Measurements from ENCODE around the gene GRB2. TPM values are rescaled to one million over a fixed set of nuclear protein-coding genes. Genes with fewer than 3 reads are reported as not detected.

Gene GRB2
- polyA plus RNA-seq, 3 donors = 164 to 338 (median 262) TPM

DNA sequence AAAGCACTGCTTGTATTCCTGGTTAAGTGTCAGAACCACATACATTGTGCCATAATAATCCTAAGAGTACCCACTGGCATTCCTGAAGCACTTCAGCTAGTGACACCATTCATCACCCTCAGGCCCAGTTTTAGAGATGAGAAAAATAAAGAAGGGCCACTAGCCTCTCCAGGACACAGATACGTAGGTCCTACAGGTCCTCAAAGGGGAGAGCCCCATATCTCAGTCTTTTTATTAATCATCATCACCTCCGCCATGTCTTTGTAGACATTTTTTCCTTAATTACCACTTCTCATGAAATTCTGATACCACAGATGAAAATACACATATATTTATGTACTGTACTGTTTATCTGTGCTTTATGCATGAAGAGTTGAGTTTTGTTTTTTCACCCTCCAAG, 43.5 kb downstream of the GRB2 start:
- Histone ChIP-seq H3K4me2 (replicated peaks; ENCODE audit: extremely low read depth, low read length, poor library complexity, severe bottlenecking) (no peak overlapping the region), H3K4me1 (ENCODE audit: control insufficient read depth in 1 of 2, insufficient read depth in 2 of 2, low read length in 2 of 2) (peaks cover 17 to 41% of the 10 kb centered on the region in 2 donors), H3K9me3 (replicated peaks in 1 of 2; ENCODE audit: control insufficient read depth in 1 of 2, insufficient read depth in 1 of 2, low read length in 2 of 2) (no peaks in the 10 kb centered on the region), H3K27ac (ENCODE audit: low read depth in 1 of 2, low read length in 2 of 2) (peak overlapping the region in 1 of 2 donors; percentile 60), H3K9ac (ENCODE audit: insufficient read depth, low read length, poor library complexity, severe bottlenecking) (no peak overlapping the region), H3K4me3 (replicated peaks in 1 of 3; ENCODE audit: low read depth in 2 of 3, low read length in 3 of 3) (no peak overlapping the region), H3K36me3 (replicated peaks in 1 of 2; ENCODE audit: control insufficient read depth in 1 of 2, insufficient read depth in 2 of 2, low read length in 2 of 2) (peaks cover 0 to 1% of the 10 kb centered on the region in 2 donors), H2AFZ (ENCODE audit: insufficient read depth, low read depth, low read length, poor library complexity, severe bottlenecking) (no peak overlapping the region), H3K79me2 (ENCODE audit: insufficient read depth, low read length) (peaks cover 100% of the 10 kb centered on the region), H3K27me3 (ENCODE audit: control insufficient read depth in 2 of 2, insufficient read depth in 2 of 2, low read length in 2 of 2) (no peaks in the 10 kb centered on the region), H4K20me1 (ENCODE audit: insufficient read depth, low read length) (peaks cover 99% of the 10 kb centered on the region)
- intact Hi-C loops (cut with micrococcal nuclease) = loop anchor here in 1 of 2 donors (1.0 kb wide), 1 partner anchor 12 kb away; no protein-coding TSS in a partner anchor
- Mint-ChIP-seq H3K4me1 (peaks cover 74% of the 10 kb centered on the region), H3K9me3 (no peaks in the 10 kb centered on the region), H3K36me3 (peaks cover 9 to 20% of the 10 kb centered on the region in 2 donors), H3K4me3 (no peak overlapping the region), H3K27me3 (ENCODE audit: low read depth in 3 of 3) (no peaks in the 10 kb centered on the region), H3K27ac (peak overlapping the region in 4 of 7 donors; percentile 50 to 67 (median 52))
- WGBS (ENCODE audit: insufficient coverage) = 33% methylated on average over 1 of the region's 2 CpGs
- no peak for DNase-seq
- TF ChIP-seq, protein P1, sequence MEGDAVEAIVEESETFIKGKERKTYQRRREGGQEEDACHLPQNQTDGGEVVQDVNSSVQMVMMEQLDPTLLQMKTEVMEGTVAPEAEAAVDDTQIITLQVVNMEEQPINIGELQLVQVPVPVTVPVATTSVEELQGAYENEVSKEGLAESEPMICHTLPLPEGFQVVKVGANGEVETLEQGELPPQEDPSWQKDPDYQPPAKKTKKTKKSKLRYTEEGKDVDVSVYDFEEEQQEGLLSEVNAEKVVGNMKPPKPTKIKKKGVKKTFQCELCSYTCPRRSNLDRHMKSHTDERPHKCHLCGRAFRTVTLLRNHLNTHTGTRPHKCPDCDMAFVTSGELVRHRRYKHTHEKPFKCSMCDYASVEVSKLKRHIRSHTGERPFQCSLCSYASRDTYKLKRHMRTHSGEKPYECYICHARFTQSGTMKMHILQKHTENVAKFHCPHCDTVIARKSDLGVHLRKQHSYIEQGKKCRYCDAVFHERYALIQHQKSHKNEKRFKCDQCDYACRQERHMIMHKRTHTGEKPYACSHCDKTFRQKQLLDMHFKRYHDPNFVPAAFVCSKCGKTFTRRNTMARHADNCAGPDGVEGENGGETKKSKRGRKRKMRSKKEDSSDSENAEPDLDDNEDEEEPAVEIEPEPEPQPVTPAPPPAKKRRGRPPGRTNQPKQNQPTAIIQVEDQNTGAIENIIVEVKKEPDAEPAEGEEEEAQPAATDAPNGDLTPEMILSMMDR (IDR thresholded peaks at IDR 0.05) = no peak

DNA sequence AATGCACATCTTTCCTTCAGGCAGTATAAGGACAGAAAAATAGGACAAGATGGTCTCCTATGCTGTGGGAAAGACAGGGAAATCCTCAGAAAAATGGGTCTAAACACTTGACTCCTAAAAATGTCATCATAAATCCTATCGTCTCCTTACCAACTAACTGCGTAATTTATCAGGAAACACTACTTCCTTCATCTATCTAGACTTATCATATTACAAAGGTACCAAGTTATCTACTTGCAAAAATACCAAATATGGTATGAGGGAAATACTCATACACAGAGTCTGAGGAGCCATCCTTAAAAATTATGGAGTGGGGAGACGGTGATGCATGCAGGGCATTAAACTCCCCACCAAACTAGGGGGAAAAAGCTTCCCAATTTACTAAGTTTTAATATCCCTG, 44.1 kb downstream of the GRB2 start:
- intact Hi-C loops (cut with micrococcal nuclease) = loop anchor here in 1 of 2 donors (1.0 kb wide), 1 partner anchor 11 kb away; no protein-coding TSS in a partner anchor

More for the DNA sequence above, 44.1 kb downstream of the GRB2 start:
- peaks cover 15 to 44% of the 10 kb centered on the region in 2 donors for H3K4me1 ChIP-seq (ENCODE audit: control insufficient read depth in 1 of 2, insufficient read depth in 2 of 2, low read length in 2 of 2)
- Mint-ChIP-seq H3K27me3 (ENCODE audit: low read depth in 3 of 3) (no peaks in the 10 kb centered on the region), H3K9me3 (no peaks in the 10 kb centered on the region), H3K4me3 (no peak overlapping the region), H3K4me1 (peaks cover 76% of the 10 kb centered on the region), H3K27ac (peak overlapping the region in 3 of 7 donors; percentile 14 to 86 (median 66)), H3K36me3 (peaks cover 15 to 26% of the 10 kb centered on the region in 2 donors)
- no peaks in the 10 kb centered on the region for H3K9me3 ChIP-seq (replicated peaks in 1 of 2; ENCODE audit: control insufficient read depth in 1 of 2, insufficient read depth in 1 of 2, low read length in 2 of 2)
- H3K36me3 ChIP-seq (replicated peaks in 1 of 2; ENCODE audit: control insufficient read depth in 1 of 2, insufficient read depth in 2 of 2, low read length in 2 of 2) = peaks cover 0 to 8% of the 10 kb centered on the region in 2 donors
- TF ChIP-seq, protein P1 (IDR thresholded peaks at IDR 0.05) = no peak
- H2AFZ ChIP-seq (ENCODE audit: insufficient read depth, low read depth, low read length, poor library complexity, severe bottlenecking) = no peak overlapping the region
- peak overlapping the region in 1 of 2 donors; percentile 57 for H3K27ac ChIP-seq (ENCODE audit: low read depth in 1 of 2, low read length in 2 of 2)
- no peak overlapping the region for H3K4me2 ChIP-seq (replicated peaks; ENCODE audit: extremely low read depth, low read length, poor library complexity, severe bottlenecking)
- no peak overlapping the region for H3K9ac ChIP-seq (ENCODE audit: insufficient read depth, low read length, poor library complexity, severe bottlenecking)
- H3K27me3 ChIP-seq (ENCODE audit: control insufficient read depth in 2 of 2, insufficient read depth in 2 of 2, low read length in 2 of 2) = no peaks in the 10 kb centered on the region
- H3K79me2 ChIP-seq (ENCODE audit: insufficient read depth, low read length) = peaks cover 100% of the 10 kb centered on the region
- peaks cover 99% of the 10 kb centered on the region for H4K20me1 ChIP-seq (ENCODE audit: insufficient read depth, low read length)
- no peak overlapping the region for H3K4me3 ChIP-seq (replicated peaks in 1 of 3; ENCODE audit: low read depth in 2 of 3, low read length in 3 of 3)
- WGBS (ENCODE audit: insufficient coverage) = no CpG with 5 or more reads among the region's 3 CpGs
- no peak for DNase-seq
